ENCODE measurements around the gene CAPN12. TPM values are rescaled to one million over a fixed set of nuclear protein-coding genes. Genes with fewer than 3 reads are reported as not detected.
"Not testable (repeated sequence)": the region's sequence is repeated elsewhere in the genome, so short reads cannot be mapped to it uniquely, and the experiment has no call there.

Gene CAPN12
- total RNA-seq, 4 donors from 2014 or later = 0.42 TPM; not detected in 3

GRCh38 chr19:38759590-38760003, 15.3 kb upstream of the CAPN12 start:
- no peaks in the 10 kb centered on the region for H3K9me3 ChIP-seq
- intact Hi-C loops (cut with DNase I; ENCODE audit: low total_unique reads) = no loop called here
- H3K27ac ChIP-seq = no peak overlapping the region
- no peaks in the 10 kb centered on the region for H3K27me3 ChIP-seq
- ATAC-seq (no peak), DNase-seq (no peak)
- no peak overlapping the region for H3K4me3 ChIP-seq
- no peaks in the 10 kb centered on the region for H3K4me1 ChIP-seq
- in situ Hi-C loops (cut with MboI; ENCODE audit: low sequenced_read_pairs in 4 of 4) = no loop called here
- H3K36me3 ChIP-seq = no peaks in the 10 kb centered on the region
- TF ChIP-seq CTCF (IDR thresholded peaks at IDR 0.05 in 4 of 5, conservative IDR thresholded peaks at IDR 0.05 in 1 of 5) (no peak), POLR2A (IDR thresholded peaks at IDR 0.05) (no peak)

GRCh38 chr19:38754196-38754595, 9.9 kb upstream of the CAPN12 start:
- H3K4me3 ChIP-seq; ATAC-seq; in situ Hi-C loops (cut with MboI; ENCODE audit: low sequenced_read_pairs in 4 of 4); H3K27ac ChIP-seq; H3K9me3 ChIP-seq; DNase-seq; H3K27me3 ChIP-seq; H3K36me3 ChIP-seq; H3K4me1 ChIP-seq; intact Hi-C loops (cut with DNase I; ENCODE audit: low total_unique reads): not testable (repeated sequence)

- in situ Hi-C loops (cut with MboI; ENCODE audit: low sequenced_read_pairs in 4 of 4); H3K36me3 ChIP-seq; H3K27me3 ChIP-seq; H3K4me1 ChIP-seq; H3K9me3 ChIP-seq; ATAC-seq; intact Hi-C loops (cut with DNase I; ENCODE audit: low total_unique reads); DNase-seq; H3K4me3 ChIP-seq: not testable (repeated sequence)
- H3K27ac ChIP-seq = peak overlapping the region in 1 of 4 donors; percentile 43
Measured at GRCh38 chr19:38753783-38754182, 9.5 kb upstream of the CAPN12 start.

- no peaks in the 10 kb centered on the region for H3K9me3 ChIP-seq
- no peaks in the 10 kb centered on the region for H3K4me1 ChIP-seq
- no peak overlapping the region for H3K27ac ChIP-seq
- no peaks in the 10 kb centered on the region for H3K27me3 ChIP-seq
- no peak overlapping the region for H3K4me3 ChIP-seq
- in situ Hi-C loops (cut with MboI; ENCODE audit: low sequenced_read_pairs in 4 of 4) (loop anchor here in 2 of 4 donors (25.0 kb wide), 1 partner anchor 167 kb away; the partner anchor contains the start of gene CCER2 (in 2 of the 2)), intact Hi-C loops (cut with DNase I; ENCODE audit: low total_unique reads) (no loop called here)
- DNase-seq = no peak
- no peak for TF ChIP-seq POLR2A (IDR thresholded peaks at IDR 0.05)
- TF ChIP-seq CTCF (IDR thresholded peaks at IDR 0.05 in 4 of 5, conservative IDR thresholded peaks at IDR 0.05 in 1 of 5) = no peak
- no peaks in the 10 kb centered on the region for H3K36me3 ChIP-seq
- ATAC-seq = no peak
Measured at GRCh38 chr19:38745316-38745715, 1.0 kb upstream of the CAPN12 start.

GRCh38 chr19:38744874-38745273, 600 bp upstream of the CAPN12 start:
- Histone ChIP-seq H3K9me3 (no peaks in the 10 kb centered on the region), H3K36me3 (no peaks in the 10 kb centered on the region), H3K27ac (no peak overlapping the region), H3K27me3 (no peaks in the 10 kb centered on the region), H3K4me1 (no peaks in the 10 kb centered on the region), H3K4me3 (no peak overlapping the region)
- DNase-seq (no peak), ATAC-seq (no peak)
- in situ Hi-C loops (cut with MboI; ENCODE audit: low sequenced_read_pairs in 4 of 4) = loop anchor here in 2 of 4 donors (25.0 kb wide), 1 partner anchor 167 kb away; the partner anchor contains the start of gene CCER2 (in 2 of the 2)
- intact Hi-C loops (cut with DNase I; ENCODE audit: low total_unique reads) = no loop called here
- TF ChIP-seq CTCF (IDR thresholded peaks at IDR 0.05 in 4 of 5, conservative IDR thresholded peaks at IDR 0.05 in 1 of 5) (no peak), POLR2A (IDR thresholded peaks at IDR 0.05) (no peak)
